Measurements from ENCODE around the gene FRMD4A. TPM values are rescaled to one million over a fixed set of nuclear protein-coding genes. Genes with fewer than 3 reads are reported as not detected.

FRMD4A gene
- total and polyA plus RNA-seq, 2 of the 4 experiments (the other 2 are of a cell fraction), result 30.3 to 68.8 TPM

GRCh38 chr10:14244801-14245211 is 85.9 kb downstream of the FRMD4A start:
- Histone ChIP-seq H2BK15ac (ENCODE audit: low read depth, low read length) (peak overlapping the region; percentile 36; the same call in 1 of the 3 replicates), H4K20me1 (ENCODE audit: insufficient read depth, low read length) (no peaks in the 10 kb centered on the region; the same call in 1 of the 2 replicates), H3K36me3 (ENCODE audit: control insufficient read depth, insufficient read depth, low read length) (no peaks in the 10 kb centered on the region), H2AK5ac (ENCODE audit: low read depth, low read length) (peak overlapping the region; percentile 84), H3K18ac (ENCODE audit: low read depth, low read length) (no peak overlapping the region), H3K27me3 (ENCODE audit: control insufficient read depth, insufficient read depth, low read length) (peaks cover 10% of the 10 kb centered on the region), H3K79me1 (ENCODE audit: low read depth in 1 of 2, low read length in 2 of 2) (no peaks in the 10 kb centered on the region), H3K4me2 (ENCODE audit: low read depth, low read length) (no peak overlapping the region), H3K4me3 (ENCODE audit: insufficient read depth, low read depth, low read length) (no peak overlapping the region), H3K14ac (replicated peaks; ENCODE audit: low read depth, low read length) (no peak overlapping the region), H2AFZ (replicated peaks; ENCODE audit: low read length, poor library complexity) (peak overlapping the region; percentile 59), H3K9ac (ENCODE audit: low read depth, low read length) (no peak overlapping the region), H2BK5ac (ENCODE audit: low read depth, low read length, poor library complexity, severe bottlenecking) (no peak overlapping the region), H3K9me1 (ENCODE audit: insufficient read depth, low read length) (peaks cover 12% of the 10 kb centered on the region; the same call in 1 of the 2 replicates), H3K27ac (ENCODE audit: insufficient read depth, low read length) (no peak overlapping the region), H3K4me1 (ENCODE audit: control insufficient read depth, insufficient read depth, low read length) (peaks cover 2% of the 10 kb centered on the region; the same call in 1 of the 2 replicates), H2BK20ac (ENCODE audit: low read depth, low read length) (peak overlapping the region; percentile 47; the same call in 1 of the 2 replicates), H4K91ac (ENCODE audit: insufficient read depth, low read depth, low read length) (peak overlapping the region; percentile 45; the same call in 1 of the 2 replicates), H3K23ac (ENCODE audit: low read depth, low read length) (no peak overlapping the region), H2BK120ac (ENCODE audit: low read depth, low read length) (no peak overlapping the region), H4K8ac (ENCODE audit: low read depth in 2 of 2, low read length in 2 of 2) (0 out of 4 replicates have a peak overlapping the region, but pooled peaks of 1 of the 2 experiments have one; percentile 22), H2AK9ac (replicated peaks; ENCODE audit: low read depth, low read length, poor library complexity) (no peak overlapping the region), H3K4ac (ENCODE audit: low read depth, low read length) (no peak overlapping the region), H3K9me3 (ENCODE audit: control insufficient read depth, insufficient read depth, low read length) (no peaks in the 10 kb centered on the region), H4K5ac (ENCODE audit: low read depth, low read length) (no peak overlapping the region), H3K56ac (ENCODE audit: extremely low read depth, insufficient read depth, low read length) (no peak overlapping the region)
- intact Hi-C loops (cut with micrococcal nuclease) (no loop called here), dilution Hi-C loops (cut with HindIII; ENCODE audit: low sequenced_read_pairs, unreplicated experiment) (no loop called here), in situ Hi-C loops (cut with MboI; ENCODE audit: low sequenced_read_pairs) (no loop called here)
- DNase-seq (peak; percentile 38), ATAC-seq (ENCODE audit: low read depth) (peak; percentile 21; the same call in 1 of the 2 replicates)
- TF ChIP-seq MXI1 (IDR thresholded peaks at IDR 0.05; ENCODE audit: borderline replicate concordance, low read depth, low read length) (no peak), CEBPB (IDR thresholded peaks at IDR 0.05; ENCODE audit: low read depth, low read length) (peak; percentile 88), CHD1 (IDR thresholded peaks at IDR 0.05; ENCODE audit: low read depth, low read length) (no peak), RAD21 (IDR thresholded peaks at IDR 0.05; ENCODE audit: low read length) (no peak), RFX5 (IDR thresholded peaks at IDR 0.05; ENCODE audit: low read depth, low read length) (no peak), FOS (IDR thresholded peaks at IDR 0.05; ENCODE audit: low read depth, low read length) (0 out of 2 replicates have a peak, but pooled peaks have one; percentile 11), POLR2A (IDR thresholded peaks at IDR 0.05; ENCODE audit: low read depth, low read length) (no peak), RCOR1 (IDR thresholded peaks at IDR 0.05; ENCODE audit: insufficient replicate concordance, low read length) (no peak)
- WGBS, 2 experiments (ENCODE audit: extremely low coverage in 2 of 2, insufficient read length in 1 of 2), result no CpG with 5 or more reads among the region's 3 CpGs
- no TSS peak for BruUV-seq (replicated peaks)
- ChIA-PET CTCF (no interaction called here), POLR2A (ENCODE audit: unreplicated experiment) (interaction anchor here (0.6 kb wide), 1 partner anchor 20 kb away, joined by 3 read pairs; no protein-coding TSS in a partner anchor)

Measured in IMR-90 (cell line).